PC-3 (cell line): ENCODE results near the gene CXCL3.

ENCODE experiments used
- EZH2 ChIP-seq: fragments of 300-600 bp; sonication (generic); IDR thresholded peaks from one replicate; pipeline ENCODE4 v1.6.1; 2017; ENCODE audit warnings: antibody characterized with exemption, mild to moderate bottlenecking, low read length; ENCODE audit not compliant: unreplicated experiment
- TF ChIP-seq, protein P1 (sequence below): fragments of 300-600 bp; sonication (generic); conservative IDR thresholded peaks from 2 replicates; pipeline ENCODE4 v1.5.1; 2017; ENCODE audit warnings: antibody characterized with exemption, low read depth, mild to moderate bottlenecking, low read length

DNA sequence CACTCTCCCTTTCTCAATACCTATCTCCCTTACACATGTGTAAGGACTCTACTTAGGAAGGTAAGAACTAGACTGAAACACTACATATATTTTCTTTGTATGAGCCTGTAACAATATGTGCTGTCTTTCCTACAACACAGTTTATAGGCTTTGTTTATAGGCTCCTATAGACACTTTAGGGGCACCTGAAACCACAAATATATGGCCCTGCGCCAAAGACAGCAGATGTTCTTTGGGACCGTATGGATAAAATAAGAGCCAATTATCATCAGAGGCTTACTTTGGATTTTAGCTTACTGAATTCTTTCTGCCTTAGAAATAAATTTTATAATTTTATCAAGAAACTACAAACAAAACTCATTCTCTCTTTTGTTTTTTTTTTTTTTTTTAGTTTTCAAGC is 16.6 kb upstream of the CXCL3 start:
- TF ChIP-seq, protein P1, sequence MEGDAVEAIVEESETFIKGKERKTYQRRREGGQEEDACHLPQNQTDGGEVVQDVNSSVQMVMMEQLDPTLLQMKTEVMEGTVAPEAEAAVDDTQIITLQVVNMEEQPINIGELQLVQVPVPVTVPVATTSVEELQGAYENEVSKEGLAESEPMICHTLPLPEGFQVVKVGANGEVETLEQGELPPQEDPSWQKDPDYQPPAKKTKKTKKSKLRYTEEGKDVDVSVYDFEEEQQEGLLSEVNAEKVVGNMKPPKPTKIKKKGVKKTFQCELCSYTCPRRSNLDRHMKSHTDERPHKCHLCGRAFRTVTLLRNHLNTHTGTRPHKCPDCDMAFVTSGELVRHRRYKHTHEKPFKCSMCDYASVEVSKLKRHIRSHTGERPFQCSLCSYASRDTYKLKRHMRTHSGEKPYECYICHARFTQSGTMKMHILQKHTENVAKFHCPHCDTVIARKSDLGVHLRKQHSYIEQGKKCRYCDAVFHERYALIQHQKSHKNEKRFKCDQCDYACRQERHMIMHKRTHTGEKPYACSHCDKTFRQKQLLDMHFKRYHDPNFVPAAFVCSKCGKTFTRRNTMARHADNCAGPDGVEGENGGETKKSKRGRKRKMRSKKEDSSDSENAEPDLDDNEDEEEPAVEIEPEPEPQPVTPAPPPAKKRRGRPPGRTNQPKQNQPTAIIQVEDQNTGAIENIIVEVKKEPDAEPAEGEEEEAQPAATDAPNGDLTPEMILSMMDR: no peak
- no peak for TF ChIP-seq EZH2
